Activated T-cell treated with anti-CD3 and anti-CD28 coated beads, Interleukin-2, amount 50 U/mL, for 4 hours (primary cell): Measurements from ENCODE around the gene LMAN2. TPM values are rescaled to one million over a fixed set of nuclear protein-coding genes. Genes with fewer than 3 reads are reported as not detected.
"Not testable (repeated sequence)": the region's sequence is repeated elsewhere in the genome, so short reads cannot be mapped to it uniquely, and the experiment has no call there.

ENCODE experiments used
- ATAC-seq, 2 donors: fragments of 200-7000 bp; cut with Tn5 transposase; one replicate each; pipeline ENCODE4 v1.10.0; 2021
- DNase-seq: peaks from one replicate; pipeline ENCODE4 v3.0.0-alpha.2; 2020
- H3K27me3 Mint-ChIP-seq: one replicate; pipeline ENCODE4 v1.8.0; 2021; ENCODE audit warnings: low read depth, mixed read lengths
- H3K36me3 Mint-ChIP-seq: one replicate; pipeline ENCODE4 v1.8.0; 2022; ENCODE audit warnings: mixed read lengths; ENCODE audit not compliant: insufficient read depth
- H3K4me1 Mint-ChIP-seq: one replicate; pipeline ENCODE4 v1.8.0; 2021; ENCODE audit warnings: low read depth, mixed read lengths
- H3K4me3 Mint-ChIP-seq: one replicate; pipeline ENCODE4 v1.8.0; 2021; ENCODE audit warnings: mild to moderate bottlenecking, moderate library complexity, mixed read lengths
- H3K9me3 Mint-ChIP-seq: one replicate; pipeline ENCODE4 v1.8.0; 2021; ENCODE audit warnings: mixed read lengths
- total RNA-seq, 3 donors: library from RNA; stranded (reverse); gene quantifications; one replicate each; pipeline ENCODE4 v1.2.1, GENCODE V29; 2021

Gene LMAN2
- total RNA-seq, 3 donors from 2014 or later = 120 to 129 (median 127) TPM

- Mint-ChIP-seq H3K27me3 (no peaks in the 10 kb centered on the region), H3K36me3 (peaks cover 3% of the 10 kb centered on the region), H3K4me1 (peaks cover 65% of the 10 kb centered on the region), H3K9me3 (no peaks in the 10 kb centered on the region), H3K4me3 (no peak overlapping the region)
- DNase-seq (no peak), ATAC-seq (no peak)
These were observed 3.2 kb upstream of the LMAN2 start for GRCh38 chr5:177354711-177355110.

DNA sequence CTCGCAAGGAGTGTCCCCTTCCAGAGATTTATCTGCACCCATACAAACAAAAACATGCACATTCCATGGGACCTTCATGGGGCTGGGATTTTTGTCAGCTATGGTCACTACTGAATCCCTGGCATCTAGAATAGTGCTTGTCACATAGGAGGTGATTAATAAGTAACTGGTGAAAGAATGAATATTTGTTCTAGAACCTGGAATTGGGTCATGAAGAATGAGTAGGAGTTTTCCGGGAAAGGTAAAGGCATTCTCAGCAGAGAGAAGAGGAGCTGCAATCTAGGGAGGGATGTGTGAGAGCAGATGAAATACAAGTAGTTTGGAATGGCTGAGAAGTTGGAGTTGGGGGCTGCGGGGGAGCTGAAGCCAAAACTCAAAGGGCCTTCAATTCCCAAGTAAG is 2.8 kb upstream of the LMAN2 start:
- no peaks in the 10 kb centered on the region for H3K27me3 Mint-ChIP-seq
- ATAC-seq = no peak
- no peak for DNase-seq
- H3K36me3 Mint-ChIP-seq = peaks cover 6% of the 10 kb centered on the region
- no peaks in the 10 kb centered on the region for H3K9me3 Mint-ChIP-seq
- peaks cover 65% of the 10 kb centered on the region for H3K4me1 Mint-ChIP-seq
- no peak overlapping the region for H3K4me3 Mint-ChIP-seq

- no peak overlapping the region for H3K4me3 Mint-ChIP-seq
- peaks cover 10% of the 10 kb centered on the region for H3K36me3 Mint-ChIP-seq
- H3K27me3 Mint-ChIP-seq = no peaks in the 10 kb centered on the region
- DNase-seq (no peak), ATAC-seq (no peak)
- no peaks in the 10 kb centered on the region for H3K9me3 Mint-ChIP-seq
- H3K4me1 Mint-ChIP-seq = peaks cover 62% of the 10 kb centered on the region
These were observed 1.6 kb upstream of the LMAN2 start for GRCh38 chr5:177353093-177353492.

- H3K36me3 Mint-ChIP-seq = peaks cover 20% of the 10 kb centered on the region
- peak overlapping the region; percentile 97 for H3K4me3 Mint-ChIP-seq
- H3K27me3 Mint-ChIP-seq = no peaks in the 10 kb centered on the region
- ATAC-seq (peak; percentile 6 to 7), DNase-seq (no peak)
- peaks cover 58% of the 10 kb centered on the region for H3K4me1 Mint-ChIP-seq
- H3K9me3 Mint-ChIP-seq = no peaks in the 10 kb centered on the region
These were observed 584 bp downstream of the LMAN2 start for GRCh38 chr5:177350776-177351391.

DNA sequence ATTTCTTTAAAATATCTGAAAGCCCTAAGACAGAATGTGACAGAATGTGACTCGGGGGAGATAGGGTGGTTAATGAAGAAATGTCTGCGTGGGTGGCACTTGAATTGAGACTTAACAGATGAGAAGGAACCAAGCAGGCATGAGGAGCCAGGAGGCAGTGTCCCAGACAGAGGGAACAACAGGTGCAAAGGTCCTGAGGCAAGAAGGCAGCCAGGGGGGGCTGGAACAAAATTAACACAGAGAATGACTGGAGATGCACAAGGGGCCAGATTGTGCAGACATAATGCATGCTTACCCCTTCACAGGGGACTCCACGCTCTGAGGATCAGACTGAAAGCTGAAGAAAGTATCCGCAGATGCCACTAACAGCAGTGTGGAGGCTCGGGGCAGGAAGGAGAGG is 1.7 kb downstream of the LMAN2 start:
- Mint-ChIP-seq H3K36me3 (peaks cover 20% of the 10 kb centered on the region), H3K27me3 (no peaks in the 10 kb centered on the region), H3K4me3 (peak overlapping the region; percentile 97), H3K9me3 (no peaks in the 10 kb centered on the region), H3K4me1 (peaks cover 47% of the 10 kb centered on the region)
- ATAC-seq (no peak), DNase-seq (no peak)

DNA sequence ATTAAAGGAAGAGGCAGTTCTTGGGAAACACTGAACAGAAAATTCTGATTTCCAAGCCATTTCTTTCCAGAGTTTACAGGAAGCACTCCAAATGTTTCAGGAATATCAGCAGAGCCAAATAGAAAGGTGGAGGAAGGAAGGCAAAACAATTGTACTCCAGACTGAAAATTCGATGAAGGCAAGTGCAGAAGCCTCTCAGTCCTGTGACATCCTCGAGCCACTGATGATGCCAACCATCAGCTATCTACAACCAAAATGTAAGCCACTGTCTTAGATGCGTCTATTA is 2.2 kb downstream of the LMAN2 start:
- H3K27me3 Mint-ChIP-seq = no peaks in the 10 kb centered on the region
- no peaks in the 10 kb centered on the region for H3K9me3 Mint-ChIP-seq
- H3K36me3 Mint-ChIP-seq = peaks cover 20% of the 10 kb centered on the region
- ATAC-seq (no peak), DNase-seq (no peak)
- peak overlapping the region; percentile 97 for H3K4me3 Mint-ChIP-seq
- H3K4me1 Mint-ChIP-seq = peaks cover 43% of the 10 kb centered on the region

GRCh38 chr5:177347699-177348098 is 3.8 kb downstream of the LMAN2 start:
- DNase-seq = no peak
- ATAC-seq = no peak
- H3K36me3 Mint-ChIP-seq = peaks cover 22% of the 10 kb centered on the region
- no peaks in the 10 kb centered on the region for H3K9me3 Mint-ChIP-seq
- H3K4me1 Mint-ChIP-seq = peaks cover 45% of the 10 kb centered on the region
- no peak overlapping the region for H3K4me3 Mint-ChIP-seq
- no peaks in the 10 kb centered on the region for H3K27me3 Mint-ChIP-seq

DNA sequence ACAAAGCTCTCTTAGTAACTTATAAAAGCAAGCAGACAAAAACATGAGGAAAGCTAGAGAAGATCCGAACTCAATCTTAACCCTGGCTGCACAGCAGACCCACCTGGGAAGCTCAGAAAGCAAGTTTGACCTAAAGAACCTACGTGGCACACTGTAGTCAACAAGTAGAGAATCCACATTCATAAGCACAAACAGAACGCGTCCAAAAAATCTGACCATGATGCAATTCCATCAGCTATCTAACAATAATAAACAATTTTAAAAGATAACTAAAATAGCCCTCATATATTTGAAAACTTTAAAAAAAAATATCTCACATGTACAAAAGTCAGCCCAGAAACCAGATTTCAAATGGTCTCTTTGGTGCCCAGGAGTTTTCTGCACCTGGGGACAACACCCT is 4.6 kb downstream of the LMAN2 start:
- no peak for DNase-seq
- Mint-ChIP-seq H3K9me3 (no peaks in the 10 kb centered on the region), H3K27me3 (no peaks in the 10 kb centered on the region), H3K4me3 (peak overlapping the region; percentile 6), H3K4me1 (peaks cover 42% of the 10 kb centered on the region), H3K36me3 (peaks cover 24% of the 10 kb centered on the region)
- no peak for ATAC-seq

- no peak for ATAC-seq
- Mint-ChIP-seq H3K27me3 (no peaks in the 10 kb centered on the region), H3K4me1 (peaks cover 35% of the 10 kb centered on the region), H3K4me3 (no peak overlapping the region), H3K9me3 (peaks cover 1% of the 10 kb centered on the region), H3K36me3 (peaks cover 31% of the 10 kb centered on the region)
- DNase-seq = no peak
These were observed 6.6 kb downstream of the LMAN2 start for GRCh38 chr5:177344891-177345290.

DNA sequence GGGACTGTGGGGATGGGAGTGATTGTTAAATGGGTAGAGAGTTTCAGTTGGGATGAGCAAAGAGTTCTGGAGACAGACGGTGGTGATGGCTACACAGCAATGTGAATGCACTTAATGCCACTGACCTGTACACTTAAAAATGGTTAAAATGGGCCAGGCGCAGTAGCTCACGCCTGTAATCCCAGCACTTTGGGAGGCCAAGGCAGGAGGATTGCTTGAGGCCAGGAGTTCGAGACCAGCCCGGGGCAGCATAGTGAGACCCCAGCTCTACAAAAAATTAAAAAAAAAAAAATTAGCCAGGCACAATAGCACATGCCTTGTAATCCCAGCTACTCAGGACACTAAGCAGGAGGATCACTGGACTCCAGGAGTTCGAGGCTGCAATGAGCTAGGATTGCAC is 7.7 kb downstream of the LMAN2 start:
- no peaks in the 10 kb centered on the region for H3K27me3 Mint-ChIP-seq
- H3K9me3 Mint-ChIP-seq = peaks cover 4% of the 10 kb centered on the region
- ATAC-seq = no peak
- no peak for DNase-seq
- H3K4me3 Mint-ChIP-seq = no peak overlapping the region
- H3K4me1 Mint-ChIP-seq = peaks cover 31% of the 10 kb centered on the region
- H3K36me3 Mint-ChIP-seq = peaks cover 30% of the 10 kb centered on the region

DNA sequence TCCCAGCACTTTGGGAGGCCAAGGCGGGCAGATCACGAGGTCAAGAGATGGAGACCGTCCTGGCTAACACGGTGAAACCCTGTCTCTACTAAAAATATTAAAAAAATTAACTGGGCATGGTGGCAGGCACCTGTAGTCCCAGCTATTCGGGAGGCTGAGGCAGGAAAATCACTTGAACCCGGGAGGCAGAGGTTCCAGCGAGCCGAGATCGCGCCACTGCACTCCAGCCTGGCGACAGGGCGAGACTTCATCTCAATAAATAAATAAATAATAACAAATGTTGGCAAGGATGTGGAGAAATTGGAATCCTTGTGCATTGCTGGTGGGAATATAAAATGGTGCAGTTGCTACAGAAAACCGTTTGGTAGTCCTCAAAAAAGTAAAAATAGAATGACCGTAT is 8.5 kb downstream of the LMAN2 start:
- H3K4me3 Mint-ChIP-seq, H3K27me3 Mint-ChIP-seq, DNase-seq, ATAC-seq, H3K9me3 Mint-ChIP-seq: not testable (repeated sequence)
- Mint-ChIP-seq H3K4me1 (peaks cover 31% of the 10 kb centered on the region), H3K36me3 (peaks cover 30% of the 10 kb centered on the region)

DNA sequence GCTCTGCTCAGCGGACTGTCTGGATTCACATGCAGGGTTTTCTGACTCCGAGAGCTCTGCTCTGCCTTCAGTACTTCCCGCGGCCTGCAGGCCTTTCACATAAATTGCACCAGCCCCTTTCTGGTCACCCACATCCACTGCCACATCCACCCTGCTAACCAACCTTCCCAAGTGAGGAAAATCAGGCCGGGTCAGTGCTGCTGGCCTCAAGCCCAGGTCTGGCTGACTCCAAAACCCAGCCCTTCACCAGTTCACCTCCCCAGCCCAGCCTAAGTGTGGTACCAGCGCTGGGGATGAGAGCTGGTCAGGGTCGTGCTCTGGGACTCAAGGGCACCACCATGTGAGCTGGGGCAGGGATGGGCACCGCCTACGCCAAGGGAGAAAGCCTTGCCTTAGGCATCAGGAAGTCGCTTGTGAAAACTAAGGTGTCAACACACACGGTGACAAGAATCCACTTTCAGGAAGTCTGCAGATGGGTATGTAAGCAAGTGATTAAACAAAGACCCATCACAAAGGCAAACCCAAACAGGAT is 12.3 kb downstream of the LMAN2 start:
- peaks cover 16% of the 10 kb centered on the region for H3K4me1 Mint-ChIP-seq
- peaks cover 41% of the 10 kb centered on the region for H3K36me3 Mint-ChIP-seq
- DNase-seq (no peak), ATAC-seq (no peak)
- H3K9me3 Mint-ChIP-seq = peaks cover 4% of the 10 kb centered on the region
- H3K4me3 Mint-ChIP-seq = no peak overlapping the region
- H3K27me3 Mint-ChIP-seq = no peaks in the 10 kb centered on the region

GRCh38 chr5:177338251-177339106 is 13.0 kb downstream of the LMAN2 start:
- Mint-ChIP-seq H3K4me1 (peaks cover 15% of the 10 kb centered on the region), H3K9me3 (peaks cover 4% of the 10 kb centered on the region), H3K27me3 (no peaks in the 10 kb centered on the region), H3K4me3 (no peak overlapping the region), H3K36me3 (peaks cover 44% of the 10 kb centered on the region)
- ATAC-seq (no peak), DNase-seq (no peak)

- Mint-ChIP-seq H3K4me3 (no peak overlapping the region), H3K27me3 (no peaks in the 10 kb centered on the region), H3K4me1 (peaks cover 14% of the 10 kb centered on the region), H3K36me3 (peaks cover 48% of the 10 kb centered on the region), H3K9me3 (peaks cover 4% of the 10 kb centered on the region)
- no peak for DNase-seq
- no peak for ATAC-seq
These were observed 14.6 kb downstream of the LMAN2 start for GRCh38 chr5:177336603-177337494.
